ENCODE data around the gene PRPF31.

PRPF31 gene

DNA sequence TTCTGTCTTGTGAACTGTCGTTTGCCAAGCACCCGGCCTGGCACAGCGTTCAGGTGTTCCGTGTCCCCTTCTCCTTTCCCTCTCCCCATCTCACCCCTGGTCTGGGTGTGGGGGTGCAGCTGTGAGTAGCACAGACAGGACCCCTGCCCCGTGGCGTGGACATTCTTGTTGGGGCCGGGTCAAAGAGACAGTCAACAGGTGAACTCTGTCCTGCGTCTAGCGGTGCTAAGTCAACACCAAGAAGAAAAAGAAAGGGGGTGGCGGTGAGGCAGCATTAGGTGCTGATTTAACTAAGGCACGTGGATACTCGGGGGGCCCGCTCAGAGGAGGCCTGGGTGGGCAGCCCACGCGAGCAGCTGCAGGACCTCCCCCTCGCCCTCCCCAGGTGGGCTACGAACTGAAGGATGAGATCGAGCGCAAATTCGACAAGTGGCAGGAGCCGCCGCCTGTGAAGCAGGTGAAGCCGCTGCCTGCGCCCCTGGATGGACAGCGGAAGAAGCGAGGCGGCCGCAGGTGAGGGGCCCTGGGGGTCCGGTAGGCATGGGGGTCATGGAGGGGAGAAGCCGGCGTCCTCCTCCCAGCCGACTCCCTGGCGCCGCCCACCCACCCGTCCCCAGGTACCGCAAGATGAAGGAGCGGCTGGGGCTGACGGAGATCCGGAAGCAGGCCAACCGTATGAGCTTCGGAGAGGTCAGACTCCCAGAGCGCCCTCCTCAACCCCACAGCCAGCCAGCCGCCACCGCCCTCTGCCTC lies 12.3 kb downstream of the PRPF31 start:
- no peak overlapping the region for H3K27ac ChIP-seq
- no peak for DNase-seq (ENCODE audit: low spot score)
- no peak overlapping the region for H3K4me3 ChIP-seq
- TF ChIP-seq, protein P1, sequence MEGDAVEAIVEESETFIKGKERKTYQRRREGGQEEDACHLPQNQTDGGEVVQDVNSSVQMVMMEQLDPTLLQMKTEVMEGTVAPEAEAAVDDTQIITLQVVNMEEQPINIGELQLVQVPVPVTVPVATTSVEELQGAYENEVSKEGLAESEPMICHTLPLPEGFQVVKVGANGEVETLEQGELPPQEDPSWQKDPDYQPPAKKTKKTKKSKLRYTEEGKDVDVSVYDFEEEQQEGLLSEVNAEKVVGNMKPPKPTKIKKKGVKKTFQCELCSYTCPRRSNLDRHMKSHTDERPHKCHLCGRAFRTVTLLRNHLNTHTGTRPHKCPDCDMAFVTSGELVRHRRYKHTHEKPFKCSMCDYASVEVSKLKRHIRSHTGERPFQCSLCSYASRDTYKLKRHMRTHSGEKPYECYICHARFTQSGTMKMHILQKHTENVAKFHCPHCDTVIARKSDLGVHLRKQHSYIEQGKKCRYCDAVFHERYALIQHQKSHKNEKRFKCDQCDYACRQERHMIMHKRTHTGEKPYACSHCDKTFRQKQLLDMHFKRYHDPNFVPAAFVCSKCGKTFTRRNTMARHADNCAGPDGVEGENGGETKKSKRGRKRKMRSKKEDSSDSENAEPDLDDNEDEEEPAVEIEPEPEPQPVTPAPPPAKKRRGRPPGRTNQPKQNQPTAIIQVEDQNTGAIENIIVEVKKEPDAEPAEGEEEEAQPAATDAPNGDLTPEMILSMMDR (IDR thresholded peaks at IDR 0.05), result no peak

DNA sequence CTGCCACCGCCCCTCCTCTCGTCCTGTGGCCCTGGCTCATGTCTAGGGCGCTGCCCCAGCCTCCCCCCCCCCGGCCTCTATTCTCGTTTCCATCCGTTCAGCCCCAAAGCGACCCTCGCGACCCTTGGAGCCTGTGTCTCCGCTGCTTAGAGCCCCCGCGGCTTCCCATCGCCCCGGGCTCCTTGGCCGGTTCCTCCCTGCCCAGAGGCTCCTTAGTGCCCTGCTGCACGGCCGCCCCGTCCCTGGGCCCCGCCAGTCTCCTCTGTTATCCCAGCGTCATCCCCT lies 12.8 kb downstream of the PRPF31 start:
- Histone ChIP-seq H3K4me3 (no peak overlapping the region), H3K27ac (no peak overlapping the region)
- DNase-seq (ENCODE audit: low spot score), result no peak
- TF ChIP-seq, protein P1 (IDR thresholded peaks at IDR 0.05), result no peak

DNA sequence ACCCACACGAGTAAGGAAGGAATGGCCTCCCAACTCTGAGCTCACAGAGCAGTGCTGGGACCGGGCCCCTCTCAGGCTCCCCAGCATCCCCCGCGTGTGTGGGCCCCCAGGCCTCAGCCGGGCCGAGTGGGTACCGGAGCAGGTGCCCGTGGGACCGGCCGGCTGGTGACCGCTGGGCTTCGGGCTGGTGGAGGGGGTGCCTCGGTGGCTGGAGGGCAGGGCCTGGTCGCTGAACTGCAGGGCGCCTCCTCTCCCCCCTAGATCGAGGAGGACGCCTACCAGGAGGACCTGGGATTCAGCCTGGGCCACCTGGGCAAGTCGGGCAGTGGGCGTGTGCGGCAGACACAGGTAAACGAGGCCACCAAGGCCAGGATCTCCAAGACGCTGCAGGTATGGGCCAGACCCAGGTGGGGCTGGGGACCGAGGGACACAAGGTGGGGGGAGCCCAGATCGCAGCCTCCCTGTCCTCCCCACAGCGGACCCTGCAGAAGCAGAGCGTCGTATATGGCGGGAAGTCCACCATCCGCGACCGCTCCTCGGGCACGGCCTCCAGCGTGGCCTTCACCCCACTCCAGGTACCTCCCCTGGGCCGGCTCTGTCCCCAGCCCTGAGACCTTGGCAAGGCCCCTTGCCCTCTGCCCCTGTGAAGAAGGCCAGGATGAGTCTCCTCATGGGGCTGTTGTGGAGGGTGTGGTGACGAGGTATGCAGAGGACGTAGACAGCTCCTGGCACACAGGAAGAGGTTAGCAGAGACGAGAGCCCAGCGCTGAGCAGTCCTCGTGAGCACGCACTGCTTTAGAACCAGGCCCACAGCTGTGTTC lies 13.5 kb downstream of the PRPF31 start:
- TF ChIP-seq, protein P1 (IDR thresholded peaks at IDR 0.05), result no peak
- no peak for DNase-seq (ENCODE audit: low spot score)
- Histone ChIP-seq H3K27ac (no peak overlapping the region), H3K4me3 (no peak overlapping the region)

DNA sequence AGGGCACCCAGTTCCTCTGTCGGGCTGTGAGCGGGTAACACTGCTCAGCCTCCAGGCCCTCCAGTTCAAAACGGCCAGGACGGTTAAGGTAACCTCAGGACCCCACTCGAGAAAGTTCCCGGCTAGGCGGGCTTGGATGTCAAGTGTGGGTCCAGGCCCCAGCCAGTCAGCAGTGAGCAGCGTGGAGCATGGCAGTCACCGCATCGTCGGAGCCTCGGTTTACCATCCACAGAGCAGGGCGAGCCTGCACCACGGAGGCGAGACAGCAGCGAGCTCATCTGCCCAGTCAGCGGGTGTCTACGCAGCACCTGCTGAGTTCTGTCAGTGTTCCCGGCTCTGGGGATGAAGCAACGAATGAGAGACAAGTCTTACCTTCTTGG lies 14.1 kb downstream of the PRPF31 start:
- DNase-seq (ENCODE audit: low spot score), result no peak
- TF ChIP-seq, protein P1 (IDR thresholded peaks at IDR 0.05), result no peak
- no peak overlapping the region for H3K4me3 ChIP-seq
- no peak overlapping the region for H3K27ac ChIP-seq

DNA sequence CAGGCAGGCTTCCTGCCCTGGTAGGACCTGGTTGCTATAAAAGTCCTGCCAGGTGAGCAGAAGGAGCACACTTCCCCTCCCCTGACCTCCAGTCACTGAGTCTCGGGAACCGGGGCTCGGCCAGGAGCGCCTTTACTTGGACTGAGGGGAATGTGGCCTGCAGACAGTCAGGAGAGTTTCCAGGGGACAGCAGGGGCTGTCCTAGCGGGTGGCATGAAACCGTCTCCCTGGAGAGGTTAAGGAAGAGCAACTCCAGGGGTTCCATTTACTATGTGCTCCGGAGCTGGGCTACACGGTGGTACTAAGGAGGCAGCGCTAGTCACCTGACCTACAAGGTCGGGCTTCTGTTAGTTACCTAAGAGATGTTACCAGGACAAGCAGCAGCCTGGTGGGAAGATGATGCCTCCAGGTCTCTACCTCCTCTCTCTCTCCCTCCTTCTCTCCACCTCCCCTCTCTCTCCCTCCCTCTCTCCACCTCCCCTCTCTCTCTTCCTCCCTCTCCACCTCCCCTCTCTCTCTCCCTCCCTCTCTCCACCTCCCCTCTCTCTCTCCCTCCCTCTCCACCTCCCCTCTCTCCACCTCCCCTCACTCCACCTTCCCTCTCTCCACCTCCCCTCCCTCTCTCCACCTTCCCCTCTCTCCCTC lies 17.9 kb downstream of the PRPF31 start:
- H3K27ac ChIP-seq, result no peak overlapping the region
- DNase-seq (ENCODE audit: low spot score), result no peak
- no peak overlapping the region for H3K4me3 ChIP-seq
- TF ChIP-seq, protein P1 (IDR thresholded peaks at IDR 0.05), result no peak

DNA sequence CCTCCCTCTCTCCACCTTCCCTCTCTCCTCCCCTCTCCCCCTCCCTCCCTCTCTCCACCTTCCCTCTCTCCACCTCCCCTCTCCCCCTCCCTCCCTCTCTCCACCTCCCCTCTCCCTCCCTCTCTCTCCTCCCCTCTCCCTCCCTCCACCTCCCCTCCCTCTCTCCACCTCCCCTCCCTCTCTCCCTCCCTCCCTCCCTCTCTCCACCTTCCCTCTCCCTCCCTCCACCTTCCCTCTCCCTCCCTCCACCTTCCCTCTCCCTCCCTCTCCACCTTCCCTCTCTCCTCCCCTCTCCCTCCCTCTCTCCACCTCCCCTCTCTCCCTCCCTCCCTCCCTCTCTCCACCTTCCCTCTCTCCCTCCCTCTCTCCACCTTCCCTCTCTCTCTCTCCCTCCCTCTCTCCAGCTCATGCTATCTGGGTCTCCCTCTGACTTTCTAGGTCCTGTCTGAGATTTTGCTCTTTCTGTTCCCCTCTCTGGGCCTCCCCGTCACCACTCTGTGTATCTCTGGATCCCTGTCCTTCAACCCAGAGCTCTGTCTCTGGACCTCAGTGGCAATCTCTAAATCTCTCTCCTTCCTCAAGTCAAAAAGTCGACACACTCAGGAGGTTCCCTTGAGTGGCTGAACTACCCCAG lies 18.5 kb downstream of the PRPF31 start:
- TF ChIP-seq, protein P1 (IDR thresholded peaks at IDR 0.05), result no peak
- H3K27ac ChIP-seq, result no peak overlapping the region
- no peak overlapping the region for H3K4me3 ChIP-seq
- no peak for DNase-seq (ENCODE audit: low spot score)
